Measurements from ENCODE around the gene KCNQ2. TPM values are rescaled to one million over a fixed set of nuclear protein-coding genes. Genes with fewer than 3 reads are reported as not detected.

KCNQ2 gene
- total RNA-seq, 1 donor from 2014 or later: 39.5 TPM

DNA sequence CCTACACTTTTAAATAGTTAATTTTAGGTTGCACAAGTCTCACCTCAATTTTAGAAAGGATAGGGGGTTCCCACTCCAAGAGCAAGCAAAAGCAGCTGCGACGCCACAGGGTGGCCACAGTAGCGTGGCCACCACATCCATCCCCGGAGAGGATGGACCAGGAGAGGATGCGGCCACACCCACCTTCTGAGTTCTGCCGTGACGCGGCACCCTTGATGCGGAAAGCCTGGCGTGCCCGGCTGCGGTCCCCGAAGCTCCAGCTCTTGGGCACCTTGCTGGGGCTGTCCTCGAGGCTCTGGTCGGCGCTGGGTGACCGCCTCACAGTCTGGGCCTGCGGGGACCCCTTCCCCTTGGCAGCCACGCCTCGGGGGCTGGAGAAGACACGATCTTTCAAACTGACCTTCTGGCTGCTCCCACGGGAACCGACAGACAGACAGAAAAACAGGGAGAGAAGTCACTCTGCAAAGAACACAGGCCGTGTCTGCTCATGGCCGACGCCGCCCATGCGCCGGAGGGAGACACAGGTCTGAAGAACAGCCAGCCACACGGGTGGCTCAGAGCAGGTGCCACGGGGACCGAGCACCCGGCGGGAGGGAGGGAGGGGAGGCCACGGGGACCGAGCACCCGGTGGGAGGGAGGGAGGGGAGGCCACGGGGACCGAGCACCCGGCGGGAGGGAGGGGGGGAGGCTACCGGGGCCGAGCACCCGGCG is 57.6 kb downstream of the KCNQ2 start:
- Histone ChIP-seq H3K27ac (no peak overlapping the region), H3K27me3 (no peaks in the 10 kb centered on the region), H3K79me2 (ENCODE audit: low read depth) (no peaks in the 10 kb centered on the region), H3K9me3 (ENCODE audit: low read depth) (no peaks in the 10 kb centered on the region), H3F3A (ENCODE audit: low read depth) (no peaks in the 10 kb centered on the region), H3K4me1 (peaks cover 5% of the 10 kb centered on the region), H3K4me2 (no peak overlapping the region), H3K9ac (no peak overlapping the region), H4K20me1 (ENCODE audit: low read depth) (no peaks in the 10 kb centered on the region), H3K4me3 (no peak overlapping the region), H2AFZ (replicated peaks) (no peak overlapping the region), H3K36me3 (no peaks in the 10 kb centered on the region)
- H3K4me3 Mint-ChIP-seq: no peak overlapping the region
- H3K4me1 Mint-ChIP-seq: peaks cover 18% of the 10 kb centered on the region
- peaks cover 4% of the 10 kb centered on the region for H3K36me3 Mint-ChIP-seq
- no peak for DNase-seq (ENCODE audit: low spot score)
- peaks cover 5% of the 10 kb centered on the region for H3K27me3 Mint-ChIP-seq (ENCODE audit: insufficient read depth, low read depth)
- no peaks in the 10 kb centered on the region for H3K9me3 Mint-ChIP-seq
- no peak for TF ChIP-seq EZH2 (IDR thresholded peaks at IDR 0.05)
- no peak overlapping the region for H3K27ac Mint-ChIP-seq

DNA sequence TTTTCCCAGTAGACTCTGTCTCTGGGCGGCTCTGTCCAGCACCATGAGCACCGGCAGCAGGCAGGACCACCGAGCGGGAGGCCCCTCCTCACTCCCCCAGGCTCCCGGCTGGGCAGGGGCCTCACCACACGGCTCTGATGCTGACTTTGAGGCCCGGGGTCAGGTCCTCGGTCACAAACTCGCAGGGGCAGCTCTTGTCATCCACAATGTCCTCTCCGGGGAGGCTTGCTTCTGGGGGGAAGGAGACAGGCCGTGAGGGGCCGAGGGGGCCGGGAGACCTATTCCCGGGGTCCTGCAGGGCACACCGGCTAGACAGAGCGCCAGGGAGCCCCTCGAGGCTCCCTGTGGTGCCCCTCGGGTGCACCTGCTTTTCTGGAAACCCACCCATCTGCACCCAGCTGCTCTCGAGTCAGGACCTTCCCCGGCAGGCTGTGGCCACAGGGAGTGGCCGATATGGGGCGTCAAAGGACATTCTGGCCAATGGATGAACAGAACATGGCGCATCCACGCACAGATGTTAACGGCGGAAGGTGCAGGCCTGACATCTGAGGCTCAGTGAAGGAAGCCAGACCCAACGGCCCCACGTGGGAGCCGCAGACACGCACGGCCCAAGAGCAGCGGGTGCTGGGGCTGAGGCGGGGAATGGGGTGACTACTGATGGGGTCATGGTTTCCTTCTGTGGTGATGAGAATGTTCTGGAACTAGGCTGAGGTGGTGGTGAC is 58.3 kb downstream of the KCNQ2 start:
- no peak overlapping the region for H3K4me3 Mint-ChIP-seq
- Histone ChIP-seq H4K20me1 (ENCODE audit: low read depth) (no peaks in the 10 kb centered on the region), H3K4me3 (no peak overlapping the region), H3K27ac (no peak overlapping the region), H3K79me2 (ENCODE audit: low read depth) (no peaks in the 10 kb centered on the region), H3K9ac (no peak overlapping the region), H3K4me1 (peaks cover 5% of the 10 kb centered on the region), H3K27me3 (no peaks in the 10 kb centered on the region), H2AFZ (replicated peaks) (no peak overlapping the region), H3K4me2 (no peak overlapping the region), H3K36me3 (no peaks in the 10 kb centered on the region), H3F3A (ENCODE audit: low read depth) (no peaks in the 10 kb centered on the region), H3K9me3 (ENCODE audit: low read depth) (no peaks in the 10 kb centered on the region)
- TF ChIP-seq, protein P1, sequence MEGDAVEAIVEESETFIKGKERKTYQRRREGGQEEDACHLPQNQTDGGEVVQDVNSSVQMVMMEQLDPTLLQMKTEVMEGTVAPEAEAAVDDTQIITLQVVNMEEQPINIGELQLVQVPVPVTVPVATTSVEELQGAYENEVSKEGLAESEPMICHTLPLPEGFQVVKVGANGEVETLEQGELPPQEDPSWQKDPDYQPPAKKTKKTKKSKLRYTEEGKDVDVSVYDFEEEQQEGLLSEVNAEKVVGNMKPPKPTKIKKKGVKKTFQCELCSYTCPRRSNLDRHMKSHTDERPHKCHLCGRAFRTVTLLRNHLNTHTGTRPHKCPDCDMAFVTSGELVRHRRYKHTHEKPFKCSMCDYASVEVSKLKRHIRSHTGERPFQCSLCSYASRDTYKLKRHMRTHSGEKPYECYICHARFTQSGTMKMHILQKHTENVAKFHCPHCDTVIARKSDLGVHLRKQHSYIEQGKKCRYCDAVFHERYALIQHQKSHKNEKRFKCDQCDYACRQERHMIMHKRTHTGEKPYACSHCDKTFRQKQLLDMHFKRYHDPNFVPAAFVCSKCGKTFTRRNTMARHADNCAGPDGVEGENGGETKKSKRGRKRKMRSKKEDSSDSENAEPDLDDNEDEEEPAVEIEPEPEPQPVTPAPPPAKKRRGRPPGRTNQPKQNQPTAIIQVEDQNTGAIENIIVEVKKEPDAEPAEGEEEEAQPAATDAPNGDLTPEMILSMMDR (IDR thresholded peaks at IDR 0.05): no peak
- TF ChIP-seq EZH2 (IDR thresholded peaks at IDR 0.05) (no peak), EZH2phosphoT487 (IDR thresholded peaks at IDR 0.05) (no peak)
- peaks cover 5% of the 10 kb centered on the region for H3K27me3 Mint-ChIP-seq (ENCODE audit: insufficient read depth, low read depth)
- H3K27ac Mint-ChIP-seq: no peak overlapping the region
- H3K36me3 Mint-ChIP-seq: peaks cover 4% of the 10 kb centered on the region
- no peak for DNase-seq (ENCODE audit: low spot score)
- H3K9me3 Mint-ChIP-seq: no peaks in the 10 kb centered on the region
- H3K4me1 Mint-ChIP-seq: peaks cover 20% of the 10 kb centered on the region

DNA sequence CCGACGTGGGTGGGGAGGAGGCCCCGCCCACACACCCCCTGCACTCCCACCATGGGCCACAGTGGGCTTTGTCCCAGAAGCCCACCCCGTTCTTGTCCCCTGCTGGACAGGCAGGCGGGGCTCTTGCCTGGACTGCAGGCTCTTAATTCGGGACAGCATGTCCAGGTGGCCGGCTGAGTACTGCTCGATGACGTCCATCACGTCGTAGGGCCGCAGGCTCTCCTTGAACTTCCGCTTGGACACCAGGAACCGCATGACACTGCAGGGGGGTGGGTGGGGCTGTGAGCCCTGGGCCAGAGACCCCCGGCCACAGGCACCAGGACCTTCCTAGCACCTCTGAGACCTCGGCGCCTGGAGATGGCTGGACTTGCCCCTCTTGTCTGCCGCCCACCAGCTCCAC is 59.1 kb downstream of the KCNQ2 start:
- Histone ChIP-seq H3K4me2 (no peak overlapping the region), H3K27me3 (no peaks in the 10 kb centered on the region), H3K9ac (no peak overlapping the region), H3K79me2 (ENCODE audit: low read depth) (no peaks in the 10 kb centered on the region), H3K27ac (no peak overlapping the region), H3F3A (ENCODE audit: low read depth) (no peaks in the 10 kb centered on the region), H3K9me3 (ENCODE audit: low read depth) (no peaks in the 10 kb centered on the region), H4K20me1 (ENCODE audit: low read depth) (no peaks in the 10 kb centered on the region), H3K4me3 (no peak overlapping the region), H2AFZ (replicated peaks) (no peak overlapping the region), H3K4me1 (peaks cover 5% of the 10 kb centered on the region), H3K36me3 (no peaks in the 10 kb centered on the region)
- DNase-seq (ENCODE audit: low spot score): no peak
- H3K9me3 Mint-ChIP-seq: no peaks in the 10 kb centered on the region
- H3K27me3 Mint-ChIP-seq (ENCODE audit: insufficient read depth, low read depth): peaks cover 5% of the 10 kb centered on the region
- peaks cover 4% of the 10 kb centered on the region for H3K36me3 Mint-ChIP-seq
- H3K27ac Mint-ChIP-seq: no peak overlapping the region
- H3K4me1 Mint-ChIP-seq: peaks cover 24% of the 10 kb centered on the region
- H3K4me3 Mint-ChIP-seq: no peak overlapping the region
- TF ChIP-seq EZH2 (IDR thresholded peaks at IDR 0.05) (no peak), EZH2phosphoT487 (IDR thresholded peaks at IDR 0.05) (no peak)
- TF ChIP-seq, protein P1 (IDR thresholded peaks at IDR 0.05): no peak

DNA sequence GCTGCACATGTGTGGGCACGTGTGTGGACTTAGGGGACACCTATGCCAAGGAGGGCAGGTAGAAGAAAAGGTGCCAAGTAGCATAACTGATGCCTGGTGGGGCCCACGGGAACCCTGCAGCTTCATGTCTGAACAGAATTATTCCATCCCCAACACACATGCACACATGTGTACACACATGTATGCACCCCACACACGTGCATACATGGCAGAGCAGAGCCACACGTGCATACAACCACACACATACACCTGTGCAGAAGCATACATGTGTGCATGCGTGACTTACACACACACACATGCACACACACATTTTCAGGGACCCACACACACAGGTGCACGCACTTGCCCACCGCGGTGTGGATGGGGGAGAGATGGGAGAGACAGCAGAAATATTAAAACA is 59.6 kb downstream of the KCNQ2 start:
- Histone ChIP-seq H3K4me1 (peaks cover 5% of the 10 kb centered on the region), H3K9me3 (ENCODE audit: low read depth) (no peaks in the 10 kb centered on the region), H3K4me3 (no peak overlapping the region), H3K27me3 (no peaks in the 10 kb centered on the region), H3K9ac (no peak overlapping the region), H3K27ac (no peak overlapping the region), H3K36me3 (no peaks in the 10 kb centered on the region), H3K4me2 (no peak overlapping the region), H2AFZ (replicated peaks) (no peak overlapping the region), H3K79me2 (ENCODE audit: low read depth) (no peaks in the 10 kb centered on the region), H4K20me1 (ENCODE audit: low read depth) (no peaks in the 10 kb centered on the region), H3F3A (ENCODE audit: low read depth) (no peaks in the 10 kb centered on the region)
- Mint-ChIP-seq H3K9me3 (no peaks in the 10 kb centered on the region), H3K27ac (no peak overlapping the region), H3K36me3 (peaks cover 4% of the 10 kb centered on the region), H3K4me3 (no peak overlapping the region), H3K27me3 (ENCODE audit: insufficient read depth, low read depth) (peaks cover 5% of the 10 kb centered on the region), H3K4me1 (peaks cover 24% of the 10 kb centered on the region)
- TF ChIP-seq EZH2 (IDR thresholded peaks at IDR 0.05): no peak
- no peak for TF ChIP-seq EZH2phosphoT487 (IDR thresholded peaks at IDR 0.05)
- TF ChIP-seq, protein P1 (IDR thresholded peaks at IDR 0.05): no peak
- DNase-seq (ENCODE audit: low spot score): no peak
